GM12872 (cell line): ENCODE measurements around the gene C1QC.

ENCODE experiments used
- TF ChIP-seq, protein P1 (sequence below): IDR thresholded peaks from 3 replicates; pipeline ENCODE4 v1.5.1; 2011; ENCODE audit warnings: low read depth, mild to moderate bottlenecking, low read length, moderate library complexity; ENCODE audit not compliant: insufficient read depth

C1QC gene

DNA sequence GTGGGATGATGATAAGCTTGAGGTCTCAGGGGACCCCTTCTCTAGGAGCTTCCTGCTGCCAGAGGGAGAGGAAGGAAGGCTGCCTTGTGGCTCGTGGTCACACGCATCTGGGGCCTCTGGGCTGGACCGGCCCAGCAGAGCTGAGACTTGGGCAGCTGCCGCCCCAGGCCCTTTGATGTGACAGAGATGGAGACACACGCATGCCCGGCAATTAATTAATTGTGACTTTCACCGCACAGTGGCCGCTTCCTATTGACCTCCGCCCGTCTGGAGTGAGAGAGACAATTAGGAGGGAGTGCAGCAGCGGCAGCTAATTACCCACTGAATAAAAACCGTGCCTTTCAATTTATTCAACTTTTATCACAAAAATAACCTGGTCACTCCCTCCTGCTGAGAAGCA, 23.6 kb upstream of the C1QC start:
- TF ChIP-seq, protein P1, sequence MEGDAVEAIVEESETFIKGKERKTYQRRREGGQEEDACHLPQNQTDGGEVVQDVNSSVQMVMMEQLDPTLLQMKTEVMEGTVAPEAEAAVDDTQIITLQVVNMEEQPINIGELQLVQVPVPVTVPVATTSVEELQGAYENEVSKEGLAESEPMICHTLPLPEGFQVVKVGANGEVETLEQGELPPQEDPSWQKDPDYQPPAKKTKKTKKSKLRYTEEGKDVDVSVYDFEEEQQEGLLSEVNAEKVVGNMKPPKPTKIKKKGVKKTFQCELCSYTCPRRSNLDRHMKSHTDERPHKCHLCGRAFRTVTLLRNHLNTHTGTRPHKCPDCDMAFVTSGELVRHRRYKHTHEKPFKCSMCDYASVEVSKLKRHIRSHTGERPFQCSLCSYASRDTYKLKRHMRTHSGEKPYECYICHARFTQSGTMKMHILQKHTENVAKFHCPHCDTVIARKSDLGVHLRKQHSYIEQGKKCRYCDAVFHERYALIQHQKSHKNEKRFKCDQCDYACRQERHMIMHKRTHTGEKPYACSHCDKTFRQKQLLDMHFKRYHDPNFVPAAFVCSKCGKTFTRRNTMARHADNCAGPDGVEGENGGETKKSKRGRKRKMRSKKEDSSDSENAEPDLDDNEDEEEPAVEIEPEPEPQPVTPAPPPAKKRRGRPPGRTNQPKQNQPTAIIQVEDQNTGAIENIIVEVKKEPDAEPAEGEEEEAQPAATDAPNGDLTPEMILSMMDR = no peak

DNA sequence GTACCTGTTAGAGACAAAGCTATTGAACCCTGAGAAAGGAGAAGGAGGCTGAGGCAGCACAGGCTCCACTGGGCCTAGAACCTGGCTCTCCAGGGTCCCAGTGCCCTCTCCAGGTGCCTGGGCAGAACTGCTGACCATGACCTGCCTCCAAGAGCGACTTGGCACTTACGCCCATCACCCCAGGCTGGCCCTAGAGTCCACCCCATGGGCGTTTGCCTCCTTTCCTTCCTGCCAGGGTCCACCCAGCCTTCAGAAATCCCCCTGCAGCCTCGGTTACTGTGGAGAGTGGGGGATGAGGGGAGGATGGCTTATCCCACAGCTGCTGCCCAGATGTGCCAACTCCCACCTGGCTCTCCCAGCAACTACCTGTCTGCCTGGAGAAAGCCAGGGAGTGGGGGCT, 21.7 kb upstream of the C1QC start:
- TF ChIP-seq, protein P1 = no peak

DNA sequence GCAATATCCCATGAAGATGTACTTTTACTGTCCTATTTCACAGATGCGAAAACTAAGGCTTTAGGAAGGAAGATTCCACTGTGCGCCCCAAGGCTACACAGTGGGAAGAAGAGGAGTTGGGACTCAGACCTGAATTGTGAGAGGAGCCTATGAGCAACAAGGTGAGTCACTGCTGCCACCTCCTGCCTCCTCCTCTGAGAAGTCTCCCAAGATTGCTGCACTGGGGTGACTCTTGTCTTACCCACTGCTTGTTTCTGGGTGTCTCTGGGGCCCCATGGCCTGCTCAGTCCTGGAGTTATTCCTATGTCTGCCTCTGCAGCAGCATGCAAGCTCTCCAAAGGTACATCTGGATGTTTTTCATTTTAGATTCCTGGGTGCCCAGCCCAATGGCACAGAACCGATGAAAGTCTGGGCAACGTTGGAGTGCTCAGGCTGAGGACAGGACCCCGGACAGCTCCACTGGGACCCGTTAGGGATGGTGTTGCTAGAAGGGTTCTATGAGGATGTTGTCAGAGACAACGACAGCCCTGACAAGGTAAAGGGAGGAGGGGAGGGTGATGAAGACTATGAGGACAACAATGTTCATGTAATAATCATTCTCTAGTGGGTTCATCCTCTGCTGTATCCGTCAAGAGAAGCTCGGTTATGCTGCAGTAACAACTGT, 18.0 kb upstream of the C1QC start:
- TF ChIP-seq, protein P1 = no peak

DNA sequence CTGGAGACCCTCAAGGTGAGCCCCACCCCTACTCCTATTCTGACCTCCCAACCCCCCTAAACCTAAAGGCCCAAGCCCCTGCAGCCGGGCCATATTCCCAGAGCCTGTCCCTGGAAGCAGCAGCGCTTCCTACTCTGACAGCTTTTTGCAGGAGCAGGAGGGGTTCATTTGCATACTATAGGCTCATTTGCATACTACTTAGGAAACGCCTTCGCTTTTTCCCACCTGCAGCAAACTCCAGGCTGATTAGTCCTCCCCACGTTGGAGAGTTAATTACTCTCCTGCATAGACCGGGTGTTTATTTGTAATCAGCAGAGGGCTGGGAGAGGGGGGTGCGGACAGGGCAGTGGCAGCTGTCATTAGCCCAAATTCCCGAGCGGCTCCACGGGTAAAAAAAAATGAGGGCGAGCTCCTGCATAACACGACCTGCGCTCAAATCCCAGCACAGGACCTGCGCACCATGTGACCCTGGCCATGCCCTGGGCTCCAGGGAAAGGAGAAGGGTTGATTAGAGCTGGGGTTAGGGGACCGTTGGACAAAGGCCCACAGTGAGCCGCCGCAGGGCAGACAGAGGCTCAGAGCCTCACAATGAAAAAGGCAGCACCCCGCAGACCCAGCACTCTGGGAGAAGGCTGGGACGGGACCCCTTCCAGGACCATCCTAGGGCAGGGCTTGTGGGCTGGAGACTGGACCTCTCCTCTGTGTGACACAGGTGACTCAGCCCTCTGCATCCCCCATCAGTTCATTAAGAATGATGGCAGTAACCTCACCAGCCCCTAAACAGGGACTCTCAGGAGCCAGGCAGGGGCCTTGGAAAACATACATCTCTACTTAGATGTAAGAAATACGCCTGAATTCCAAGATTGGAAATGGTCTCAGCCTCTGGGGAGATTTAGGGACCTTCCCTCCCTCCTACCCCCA, 16.9 kb upstream of the C1QC start:
- TF ChIP-seq, protein P1 = no peak

DNA sequence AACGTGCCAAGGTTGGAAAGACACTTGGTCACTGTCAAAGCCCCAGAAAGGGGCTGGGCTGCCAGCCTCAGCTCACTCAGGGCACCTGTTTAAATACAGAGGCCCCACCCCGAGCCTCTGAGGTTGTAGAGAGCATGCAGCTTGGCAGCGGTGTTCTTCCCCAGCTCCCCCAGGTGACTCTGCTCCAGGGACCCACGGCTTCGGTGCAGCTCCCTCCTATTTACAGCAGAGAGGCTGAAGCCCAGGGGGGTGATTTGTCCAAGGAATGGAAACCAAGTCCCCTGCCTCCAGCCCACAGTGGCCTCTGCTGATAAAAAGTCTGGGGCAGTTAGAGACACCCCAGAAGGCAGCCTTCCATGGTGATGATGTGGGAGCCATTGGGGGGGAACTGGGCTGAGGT, 16.1 kb upstream of the C1QC start:
- TF ChIP-seq, protein P1 = no peak

DNA sequence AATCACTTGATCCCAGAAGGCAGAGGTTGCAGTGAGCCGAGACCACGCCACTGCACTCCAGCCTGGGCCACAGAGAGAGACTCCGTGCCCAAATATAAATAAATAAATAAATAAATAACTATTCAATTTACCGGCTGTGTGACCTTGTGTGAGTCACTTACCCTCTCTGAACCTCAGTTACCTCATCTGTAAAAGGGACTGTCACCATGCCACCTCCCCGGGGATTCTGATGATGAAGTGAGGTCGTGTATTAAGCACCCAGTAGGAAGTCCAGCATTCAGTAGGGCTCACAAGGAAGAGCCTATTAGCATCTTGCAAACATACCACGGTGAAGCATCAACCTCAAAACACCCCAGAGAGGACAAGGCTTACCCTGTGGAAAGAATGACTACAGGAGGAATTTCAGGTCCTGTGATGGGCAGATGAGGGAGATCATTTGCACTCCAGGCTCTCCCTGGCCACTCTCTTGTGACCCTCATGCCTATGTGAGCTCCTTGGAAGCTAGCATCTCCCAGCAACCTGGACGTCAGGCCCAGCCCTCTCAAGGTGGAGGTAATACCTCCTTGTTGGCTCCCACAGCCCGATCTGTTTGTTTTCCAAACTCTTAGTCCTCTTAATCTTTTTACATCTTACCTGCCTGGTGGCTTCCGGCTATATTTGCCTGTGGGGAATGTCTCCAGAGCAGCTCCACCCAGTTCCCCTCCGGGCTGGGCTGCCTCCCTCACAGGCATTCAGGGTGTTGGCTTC, 14.6 kb upstream of the C1QC start:
- TF ChIP-seq, protein P1 = no peak

DNA sequence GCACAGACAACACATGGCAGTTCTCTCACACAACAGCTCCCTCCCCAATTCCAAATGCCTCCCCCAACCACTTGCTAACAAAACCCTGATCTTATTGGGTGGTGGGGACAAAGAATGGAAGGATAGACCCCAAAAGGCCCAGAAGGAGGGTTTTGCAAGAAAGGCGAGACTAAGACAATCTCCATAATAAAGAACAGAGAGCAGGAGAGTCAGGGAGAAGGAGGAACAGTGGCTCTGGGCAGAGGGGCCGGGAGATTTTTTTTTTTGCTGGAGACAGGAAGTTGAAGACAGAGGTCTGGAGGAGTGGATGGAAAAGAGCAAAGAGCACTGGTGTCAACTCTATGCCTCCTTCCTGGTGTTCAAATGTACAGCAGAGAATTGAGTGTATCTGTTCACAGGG, 13.5 kb upstream of the C1QC start:
- TF ChIP-seq, protein P1 = no peak
